ENCODE data around the gene DYRK1A.

The DYRK1A gene

DNA sequence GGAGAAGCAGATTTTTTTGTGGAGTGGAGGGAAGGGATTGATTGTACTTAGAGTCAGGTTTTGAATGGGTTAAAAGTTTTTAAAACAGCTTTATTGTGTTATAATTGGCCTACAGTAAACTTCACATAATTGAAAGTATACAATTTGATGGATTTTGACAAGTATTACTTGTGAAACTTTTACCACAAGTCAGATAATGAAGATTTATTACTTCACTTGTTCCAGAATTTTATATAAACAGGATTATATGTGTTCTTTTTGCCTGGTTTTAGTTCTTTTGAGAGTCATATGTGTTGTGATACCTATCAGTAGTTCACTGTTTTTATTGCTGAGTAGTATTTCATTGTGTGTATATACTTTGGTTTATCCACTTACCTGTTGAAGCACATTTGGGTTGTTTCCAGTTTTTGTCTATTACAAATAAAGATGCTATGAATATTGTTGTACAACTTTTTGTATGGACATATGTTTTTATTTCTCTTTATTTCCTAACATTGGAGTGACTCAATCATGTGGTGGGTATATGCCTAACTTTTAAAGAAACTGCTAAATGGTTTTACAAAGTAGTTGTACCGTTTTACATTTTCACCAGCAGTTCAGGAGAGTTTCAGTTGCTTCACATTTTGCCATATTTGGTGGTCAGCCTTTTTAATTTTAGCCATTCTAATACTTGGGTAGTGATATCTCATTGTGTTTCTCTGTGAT lies 71.0 kb downstream of the DYRK1A start:
- TF ChIP-seq, protein P1, sequence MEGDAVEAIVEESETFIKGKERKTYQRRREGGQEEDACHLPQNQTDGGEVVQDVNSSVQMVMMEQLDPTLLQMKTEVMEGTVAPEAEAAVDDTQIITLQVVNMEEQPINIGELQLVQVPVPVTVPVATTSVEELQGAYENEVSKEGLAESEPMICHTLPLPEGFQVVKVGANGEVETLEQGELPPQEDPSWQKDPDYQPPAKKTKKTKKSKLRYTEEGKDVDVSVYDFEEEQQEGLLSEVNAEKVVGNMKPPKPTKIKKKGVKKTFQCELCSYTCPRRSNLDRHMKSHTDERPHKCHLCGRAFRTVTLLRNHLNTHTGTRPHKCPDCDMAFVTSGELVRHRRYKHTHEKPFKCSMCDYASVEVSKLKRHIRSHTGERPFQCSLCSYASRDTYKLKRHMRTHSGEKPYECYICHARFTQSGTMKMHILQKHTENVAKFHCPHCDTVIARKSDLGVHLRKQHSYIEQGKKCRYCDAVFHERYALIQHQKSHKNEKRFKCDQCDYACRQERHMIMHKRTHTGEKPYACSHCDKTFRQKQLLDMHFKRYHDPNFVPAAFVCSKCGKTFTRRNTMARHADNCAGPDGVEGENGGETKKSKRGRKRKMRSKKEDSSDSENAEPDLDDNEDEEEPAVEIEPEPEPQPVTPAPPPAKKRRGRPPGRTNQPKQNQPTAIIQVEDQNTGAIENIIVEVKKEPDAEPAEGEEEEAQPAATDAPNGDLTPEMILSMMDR (IDR thresholded peaks at IDR 0.05; ENCODE audit: insufficient read depth, low read depth, low read length, missing control alignments), result no peak
- no peak for DNase-seq (ENCODE audit: low read depth)
- no peak overlapping the region for H3K4me3 ChIP-seq (ENCODE audit: low read depth, low read length)

DNA sequence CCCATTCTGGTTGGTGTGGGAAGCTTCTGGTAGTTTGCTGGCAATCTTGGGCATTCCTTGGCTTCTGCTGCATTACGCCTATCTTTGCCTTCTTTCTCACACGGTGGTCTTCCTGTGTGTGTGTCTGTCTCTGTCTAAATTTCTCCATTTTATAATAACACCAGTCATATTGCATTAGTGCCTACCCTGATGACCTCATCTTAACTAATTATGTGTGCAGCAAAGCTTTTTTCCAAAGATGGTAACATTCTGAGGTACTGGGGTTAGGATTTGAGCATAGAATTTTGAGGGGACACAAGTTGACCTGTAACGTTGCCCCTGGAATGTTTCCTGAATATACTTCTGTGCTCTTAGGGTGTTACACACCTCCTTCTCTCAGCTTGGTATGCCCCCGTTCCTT lies 77.1 kb downstream of the DYRK1A start:
- no peak overlapping the region for H3K4me3 ChIP-seq (ENCODE audit: low read depth, low read length)
- TF ChIP-seq, protein P1 (IDR thresholded peaks at IDR 0.05; ENCODE audit: insufficient read depth, low read depth, low read length, missing control alignments), result no peak
- no peak for DNase-seq (ENCODE audit: low read depth)

- H3K4me3 ChIP-seq (ENCODE audit: low read depth, low read length), result no peak overlapping the region
- TF ChIP-seq, protein P1 (IDR thresholded peaks at IDR 0.05; ENCODE audit: insufficient read depth, low read depth, low read length, missing control alignments), result no peak
- no peak for DNase-seq (ENCODE audit: low read depth)
Observed at GRCh38 chr21:37445228-37445627, 78.7 kb downstream of the DYRK1A start.

- no peak for DNase-seq (ENCODE audit: low read depth)
- H3K4me3 ChIP-seq (ENCODE audit: low read depth, low read length), result no peak overlapping the region
- TF ChIP-seq, protein P1 (IDR thresholded peaks at IDR 0.05; ENCODE audit: insufficient read depth, low read depth, low read length, missing control alignments), result no peak
Observed at GRCh38 chr21:37446552-37446951, 80.0 kb downstream of the DYRK1A start.

DNA sequence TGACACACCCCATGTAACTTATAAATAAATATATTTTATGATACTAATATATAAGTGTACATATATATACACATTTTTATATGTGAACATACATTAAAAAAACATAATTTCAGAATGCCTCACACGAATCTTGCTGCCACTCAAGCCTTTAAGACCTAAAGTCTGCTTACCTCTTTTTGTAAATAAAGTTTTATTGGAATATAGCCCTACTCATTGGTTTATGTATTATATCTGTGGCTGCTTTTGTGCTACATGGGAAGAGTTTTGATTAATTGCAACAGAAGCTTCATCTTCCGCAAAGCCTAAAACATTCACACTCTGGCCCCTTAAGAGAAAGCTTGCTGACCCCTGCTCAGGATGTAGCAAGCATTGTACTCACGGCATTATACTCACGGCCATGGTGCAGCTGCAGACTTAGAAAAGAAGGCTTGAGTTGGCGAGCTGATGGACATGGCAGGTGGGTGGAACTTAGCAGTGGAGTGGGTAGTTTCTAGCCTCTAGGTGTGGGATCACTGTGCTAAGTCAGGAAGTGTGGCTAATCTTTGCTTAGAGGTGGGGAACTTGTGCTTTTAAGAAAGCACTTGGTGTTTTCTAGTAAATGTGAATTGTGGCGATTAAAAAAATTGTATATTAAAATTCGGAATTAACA lies 80.8 kb downstream of the DYRK1A start:
- TF ChIP-seq, protein P1 (IDR thresholded peaks at IDR 0.05; ENCODE audit: insufficient read depth, low read depth, low read length, missing control alignments), result no peak
- no peak overlapping the region for H3K4me3 ChIP-seq (ENCODE audit: low read depth, low read length)
- DNase-seq (ENCODE audit: low read depth), result no peak

DNA sequence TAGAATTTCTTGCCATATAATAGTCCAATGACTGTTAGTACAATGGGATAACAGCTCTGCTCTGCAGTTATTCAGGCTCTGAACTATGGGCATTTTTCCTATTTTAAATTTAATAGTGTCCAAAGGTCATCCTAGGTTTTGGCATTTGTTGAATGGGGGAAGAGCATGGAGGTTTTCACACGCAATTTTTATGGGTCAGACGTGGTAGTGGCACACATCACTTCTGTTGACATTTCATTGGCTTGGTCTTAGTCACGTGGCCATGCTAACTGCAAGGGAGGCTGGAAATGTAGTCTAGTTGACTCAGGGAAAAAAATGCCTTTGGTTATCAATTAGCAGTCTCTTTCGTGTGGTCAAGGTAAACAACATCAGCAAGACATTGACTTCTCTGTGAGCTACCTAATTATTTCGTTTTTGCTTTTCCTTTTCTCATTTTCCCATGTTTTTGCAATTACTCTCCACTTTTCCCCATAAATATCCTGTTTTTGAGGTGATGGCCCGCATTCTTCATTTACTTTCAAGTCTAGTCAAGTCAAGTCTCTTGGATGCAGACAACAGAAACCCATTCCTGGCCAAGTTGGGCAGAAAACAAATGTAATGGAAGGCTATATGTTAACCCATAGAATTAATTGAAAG lies 82.8 kb downstream of the DYRK1A start:
- TF ChIP-seq, protein P1 (IDR thresholded peaks at IDR 0.05; ENCODE audit: insufficient read depth, low read depth, low read length, missing control alignments), result no peak
- H3K4me3 ChIP-seq (ENCODE audit: low read depth, low read length), result no peak overlapping the region
- no peak for DNase-seq (ENCODE audit: low read depth)

Measured in GM12865 (cell line).